CD14-positive monocyte (primary cell): ENCODE results near the gene DNAJC7. TPM values are rescaled to one million over a fixed set of nuclear protein-coding genes. Genes with fewer than 3 reads are reported as not detected.

Experiments used
- DNase-seq, 3 donors: peaks; one replicate each; pipeline ENCODE4 v3.0.0-alpha.2; 2011 to 2022
- H2AFZ ChIP-seq: 2 replicates; pipeline ENCODE4 v1.6.0; 2012; ENCODE audit warnings: mild to moderate bottlenecking, low read depth, low read length, inconsistent platforms; ENCODE audit not compliant: insufficient read depth, poor library complexity, severe bottlenecking
- H3K27ac ChIP-seq, 2 donors: 1 replicate in 1 of 2; 2 replicates in 1 of 2; pipeline ENCODE4 v1.5.1; 2012 to 2013; ENCODE audit warnings: low read length in 2 of 2, control low read depth in 1 of 2, inconsistent platforms in 1 of 2, low read depth in 1 of 2, mild to moderate bottlenecking in 1 of 2
- H3K27me3 ChIP-seq, 2 donors: one replicate each; pipeline versions ENCODE4 v1.6.0 to v1.6.1; 2011 to 2013; ENCODE audit warnings: low read length in 2 of 2; ENCODE audit not compliant: control insufficient read depth in 2 of 2, insufficient read depth in 2 of 2
- H3K36me3 ChIP-seq, 2 donors: replicated peaks in 1 of 2; 1 replicate in 1 of 2; 2 replicates in 1 of 2; pipeline versions ENCODE4 v1.5.1 to v1.6.1; 2012 to 2013; ENCODE audit warnings: low read length in 2 of 2, control low read depth in 1 of 2, inconsistent platforms in 1 of 2, mild to moderate bottlenecking in 1 of 2; ENCODE audit not compliant: insufficient read depth in 2 of 2, control insufficient read depth in 1 of 2
- H3K4me1 ChIP-seq, 2 donors: 1 replicate in 1 of 2; 2 replicates in 1 of 2; pipeline versions ENCODE4 v1.5.1 to v1.6.1; 2012 to 2013; ENCODE audit warnings: low read length in 2 of 2, control low read depth in 1 of 2, inconsistent platforms in 1 of 2, mild to moderate bottlenecking in 1 of 2, moderate library complexity in 1 of 2; ENCODE audit not compliant: insufficient read depth in 2 of 2, control insufficient read depth in 1 of 2
- H3K4me2 ChIP-seq: replicated peaks from 2 replicates; pipeline ENCODE3; 2012; ENCODE audit warnings: low read length, moderate library complexity, mild to moderate bottlenecking; ENCODE audit not compliant: poor library complexity, severe bottlenecking; ENCODE audit errors: extremely low read depth
- H3K4me3 ChIP-seq, 3 experiments: fragments of 200-600 bp in 1 of 3; sonication (generic) in 1 of 3; replicated peaks in 1 of 3; 1 replicate in 2 of 3; 2 replicates in 1 of 3; pipeline ENCODE4 v1.5.1; 2011 to 2013; ENCODE audit warnings: low read length in 3 of 3, mild to moderate bottlenecking in 3 of 3, control low read depth in 2 of 3, low read depth in 2 of 3, inconsistent platforms in 1 of 3, moderate library complexity in 1 of 3
- H3K79me2 ChIP-seq: 2 replicates; pipeline ENCODE4 v1.6.0; 2012; ENCODE audit warnings: mild to moderate bottlenecking, control low read depth, inconsistent platforms, low read length, moderate library complexity; ENCODE audit not compliant: insufficient read depth
- H3K9ac ChIP-seq: 2 replicates; pipeline ENCODE4 v1.6.0; 2017; ENCODE audit warnings: low read length, mild to moderate bottlenecking; ENCODE audit not compliant: insufficient read depth, poor library complexity, severe bottlenecking
- H3K9me3 ChIP-seq, 2 donors: replicated peaks in 1 of 2; 1 replicate in 1 of 2; 2 replicates in 1 of 2; pipeline versions ENCODE4 v1.5.1 to v1.6.1; 2012 to 2013; ENCODE audit warnings: low read length in 2 of 2, control low read depth in 1 of 2; ENCODE audit not compliant: control insufficient read depth in 1 of 2, insufficient read depth in 1 of 2
- H4K20me1 ChIP-seq: 2 replicates; pipeline ENCODE4 v1.6.0; 2012; ENCODE audit warnings: mild to moderate bottlenecking, low read length, control low read depth, moderate library complexity; ENCODE audit not compliant: insufficient read depth
- H3K27ac Mint-ChIP-seq, 7 donors: one replicate each; pipeline ENCODE4 v1.8.0; 2020; ENCODE audit warnings: mild to moderate bottlenecking in 7 of 7, mixed read lengths in 7 of 7, moderate library complexity in 6 of 7, inconsistent platforms in 2 of 7
- H3K27me3 Mint-ChIP-seq, 3 donors: one replicate each; pipeline ENCODE4 v1.8.0; 2021 to 2022; ENCODE audit warnings: low read depth in 3 of 3, mild to moderate bottlenecking in 3 of 3, mixed read lengths in 3 of 3, moderate library complexity in 3 of 3, inconsistent platforms in 1 of 3
- H3K36me3 Mint-ChIP-seq, 2 donors: one replicate each; pipeline ENCODE4 v1.8.0; 2020; ENCODE audit warnings: mixed read lengths in 2 of 2, inconsistent platforms in 1 of 2, mild to moderate bottlenecking in 1 of 2
- H3K4me1 Mint-ChIP-seq: one replicate; pipeline ENCODE4 v1.8.0; 2020; ENCODE audit warnings: mild to moderate bottlenecking, mixed read lengths
- H3K4me3 Mint-ChIP-seq, 2 donors: one replicate each; pipeline ENCODE4 v1.8.0; 2020; ENCODE audit warnings: mild to moderate bottlenecking in 2 of 2, mixed read lengths in 2 of 2, moderate library complexity in 1 of 2
- H3K9me3 Mint-ChIP-seq, 7 donors: one replicate each; pipeline ENCODE4 v1.8.0; 2020 to 2022; ENCODE audit warnings: mixed read lengths in 7 of 7, mild to moderate bottlenecking in 6 of 7, moderate library complexity in 6 of 7, inconsistent platforms in 2 of 7
- CTCF ChIP-seq: fragments of 200-600 bp; IDR thresholded peaks from one replicate; pipeline ENCODE4 v1.8.0; 2022; ENCODE audit warnings: antibody characterized with exemption, mild to moderate bottlenecking
- WGBS: methylation state at CpG from one replicate; pipeline ENCODE4 v1.1.5; 2013; ENCODE audit warnings: missing lambda C conversion rate; ENCODE audit not compliant: insufficient coverage; 5-methylcytosine and 5-hydroxymethylcytosine counted together
- intact Hi-C, 2 donors: fragments of 100-400 bp; cut with micrococcal nuclease; formaldehyde crosslinking; loops; one replicate each; pipeline versions ENCODE4 v1.15.0 to v1.15.1; 2023
- polyA plus RNA-seq, 3 donors: library from polyadenylated mRNA; depleted of rRNA in 1 of 3; unstranded in 2 of 3; stranded (reverse) in 1 of 3; fragments of 300-500 nt in 2 of 3; fragments of >200 nt in 1 of 3; fragmentation: Illumina TruSeq in 2 of 3; gene quantifications; 1 replicate in 2 of 3; 2 replicates in 1 of 3; pipeline ENCODE4 v1.2.3, GENCODE V29; 2012 to 2021

DNAJC7 gene
- polyA plus RNA-seq, 3 donors, result 29.1 to 79.7 (median 59.6) TPM

- no peaks in the 10 kb centered on the region for H3K4me1 Mint-ChIP-seq
- no peak overlapping the region for H3K27ac Mint-ChIP-seq
- intact Hi-C loops, result loop anchor here in 1 of 2 donors (5.0 kb wide), 1 partner anchor 33 kb away; no protein-coding TSS in a partner anchor
- H3K36me3 Mint-ChIP-seq, result no peaks in the 10 kb centered on the region
- H3K9me3 Mint-ChIP-seq, result no peaks in the 10 kb centered on the region
- Histone ChIP-seq H2AFZ (no peak overlapping the region), H3K9ac (no peak overlapping the region), H4K20me1 (no peaks in the 10 kb centered on the region), H3K36me3 (no peaks in the 10 kb centered on the region), H3K9me3 (no peaks in the 10 kb centered on the region), H3K27me3 (no peaks in the 10 kb centered on the region), H3K4me2 (no peak overlapping the region), H3K79me2 (no peaks in the 10 kb centered on the region), H3K4me3 (no peak overlapping the region), H3K4me1 (no peaks in the 10 kb centered on the region), H3K27ac (no peak overlapping the region)
- peaks cover 2 to 4% (median 2%) of the 10 kb centered on the region in 3 donors for H3K27me3 Mint-ChIP-seq
- no peak for DNase-seq
- no peak overlapping the region for H3K4me3 Mint-ChIP-seq
- 95% methylated on average over 4 of the region's 4 CpGs for WGBS
- TF ChIP-seq CTCF, result no peak
These were observed 78.1 kb downstream of the DNAJC7 start for GRCh38 chr17:41939044-41939692.

- no peaks in the 10 kb centered on the region for H3K9me3 ChIP-seq
- no peak overlapping the region for H3K4me3 Mint-ChIP-seq
- no peak overlapping the region for H3K27ac ChIP-seq
- no peak overlapping the region for H2AFZ ChIP-seq
- no peak overlapping the region for H3K9ac ChIP-seq
- H3K27me3 Mint-ChIP-seq, result peaks cover 2 to 4% (median 2%) of the 10 kb centered on the region in 3 donors
- no peaks in the 10 kb centered on the region for H3K36me3 ChIP-seq
- no peaks in the 10 kb centered on the region for H3K9me3 Mint-ChIP-seq
- no peaks in the 10 kb centered on the region for H3K36me3 Mint-ChIP-seq
- intact Hi-C loops, result loop anchor here in 1 of 2 donors (5.0 kb wide), 1 partner anchor 34 kb away; no protein-coding TSS in a partner anchor
- H3K4me2 ChIP-seq, result no peak overlapping the region
- no peaks in the 10 kb centered on the region for H3K27me3 ChIP-seq
- DNase-seq, result no peak
- peaks cover 5 to 6% of the 10 kb centered on the region in 2 donors for H3K4me1 ChIP-seq
- no peak overlapping the region for H3K4me3 ChIP-seq
- 96% methylated on average over 10 of the region's 19 CpGs for WGBS
- no peak for TF ChIP-seq CTCF
- no peak overlapping the region for H3K27ac Mint-ChIP-seq
- H3K4me1 Mint-ChIP-seq, result peaks cover 4% of the 10 kb centered on the region
- no peaks in the 10 kb centered on the region for H4K20me1 ChIP-seq
- H3K79me2 ChIP-seq, result no peaks in the 10 kb centered on the region
These were observed 79.0 kb downstream of the DNAJC7 start for GRCh38 chr17:41937970-41938954.
